SK-N-SH treated with all-trans-retinoic acid at 6 μM for 48 hours (cell line): ENCODE results near the gene OSBPL9.

Source experiments
- ARNTL ChIP-seq: fragments of 450-650 bp; formaldehyde crosslinking; IDR thresholded peaks from 2 replicates; pipeline ENCODE4 v1.5.0; 2020; ENCODE audit warnings: low read depth, mild to moderate bottlenecking, moderate library complexity, borderline replicate concordance
- BACH2 ChIP-seq: fragments of 250-450 bp; sonication (Bioruptor Pico); IDR thresholded peaks from 2 replicates; pipeline ENCODE4 v1.9.0; 2021; ENCODE audit warnings: mild to moderate bottlenecking, borderline replicate concordance
- CREB5 ChIP-seq: fragments of 250-450 bp; sonication (Bioruptor Pico); IDR thresholded peaks from 2 replicates; pipeline ENCODE4 v1.5.1; 2020; ENCODE audit warnings: low read depth, mild to moderate bottlenecking, moderate library complexity
- ESRRG ChIP-seq: fragments of 250-450 bp; sonication (Bioruptor Pico); IDR thresholded peaks from 2 replicates; pipeline ENCODE4 v1.6.1; 2021; ENCODE audit warnings: mild to moderate bottlenecking
- PATZ1 ChIP-seq: fragments of 250-450 bp; sonication (Bioruptor Pico); IDR thresholded peaks from 2 replicates; pipeline ENCODE4 v1.8.0; 2020; ENCODE audit warnings: mild to moderate bottlenecking, moderate library complexity, borderline replicate concordance
- POU6F1 ChIP-seq: fragments of 250-450 bp; sonication (Bioruptor Pico); IDR thresholded peaks from 2 replicates; pipeline ENCODE4 v1.8.0; 2021; ENCODE audit warnings: low read depth, mild to moderate bottlenecking, moderate library complexity, borderline replicate concordance
- PPARA ChIP-seq: fragments of 250-450 bp; sonication (Bioruptor Pico); IDR thresholded peaks from 2 replicates; pipeline ENCODE4 v1.5.0; 2020; ENCODE audit warnings: mild to moderate bottlenecking, borderline replicate concordance
- SNAI2 ChIP-seq: fragments of 250-450 bp; sonication (Bioruptor Pico); IDR thresholded peaks from 2 replicates; pipeline ENCODE4 v1.5.0; 2020; ENCODE audit warnings: mild to moderate bottlenecking, moderate library complexity
- TCF4 ChIP-seq: fragments of 250-450 bp; sonication (Bioruptor Pico); IDR thresholded peaks from 2 replicates; pipeline ENCODE4 v1.8.0; 2021; ENCODE audit warnings: mild to moderate bottlenecking, moderate library complexity, borderline replicate concordance
- ZFP3 ChIP-seq: fragments of 250-450 bp; sonication (Bioruptor Pico); IDR thresholded peaks from 2 replicates; pipeline ENCODE4 v1.5.0; 2020; ENCODE audit warnings: mild to moderate bottlenecking, moderate library complexity
- ZFP30 ChIP-seq: fragments of 450-650 bp; formaldehyde crosslinking; IDR thresholded peaks from 2 replicates; pipeline ENCODE4 v1.5.0; 2022; ENCODE audit warnings: mild to moderate bottlenecking, moderate library complexity
- ZNF8 ChIP-seq: fragments of 450-650 bp; formaldehyde crosslinking; IDR thresholded peaks from 2 replicates; pipeline ENCODE4 v1.5.0; 2020; ENCODE audit warnings: mild to moderate bottlenecking, moderate library complexity

- no peak for TF ChIP-seq ZFP30 (CRISPR knock-in tag)
- no peak for TF ChIP-seq CREB5 (CRISPR knock-in tag)
- TF ChIP-seq SNAI2 (CRISPR knock-in tag), result no peak
- no peak for TF ChIP-seq PPARA
- no peak for TF ChIP-seq ZNF8 (CRISPR knock-in tag)
- TF ChIP-seq ARNTL, result no peak
- TF ChIP-seq ZFP3 (CRISPR knock-in tag), result no peak
- no peak for TF ChIP-seq PATZ1
- TF ChIP-seq POU6F1 (CRISPR knock-in tag), result no peak
- TF ChIP-seq BACH2 (CRISPR knock-in tag), result no peak
- TF ChIP-seq ESRRG (CRISPR knock-in tag), result no peak
- no peak for TF ChIP-seq TCF4
Measured at GRCh38 chr1:51592711-51593110, 24.2 kb upstream of the OSBPL9 start.
